NCI-H2029 (cell line): ENCODE data around the gene IQUB.
"Not testable (repeated sequence)": the region's sequence is repeated elsewhere in the genome, so short reads cannot be mapped to it uniquely, and the experiment has no call there.

Experiments
- DNase-seq: peaks from one replicate; lab custom pipeline; 2025; lab: John Stamatoyannopoulos, UW

Gene IQUB

DNA sequence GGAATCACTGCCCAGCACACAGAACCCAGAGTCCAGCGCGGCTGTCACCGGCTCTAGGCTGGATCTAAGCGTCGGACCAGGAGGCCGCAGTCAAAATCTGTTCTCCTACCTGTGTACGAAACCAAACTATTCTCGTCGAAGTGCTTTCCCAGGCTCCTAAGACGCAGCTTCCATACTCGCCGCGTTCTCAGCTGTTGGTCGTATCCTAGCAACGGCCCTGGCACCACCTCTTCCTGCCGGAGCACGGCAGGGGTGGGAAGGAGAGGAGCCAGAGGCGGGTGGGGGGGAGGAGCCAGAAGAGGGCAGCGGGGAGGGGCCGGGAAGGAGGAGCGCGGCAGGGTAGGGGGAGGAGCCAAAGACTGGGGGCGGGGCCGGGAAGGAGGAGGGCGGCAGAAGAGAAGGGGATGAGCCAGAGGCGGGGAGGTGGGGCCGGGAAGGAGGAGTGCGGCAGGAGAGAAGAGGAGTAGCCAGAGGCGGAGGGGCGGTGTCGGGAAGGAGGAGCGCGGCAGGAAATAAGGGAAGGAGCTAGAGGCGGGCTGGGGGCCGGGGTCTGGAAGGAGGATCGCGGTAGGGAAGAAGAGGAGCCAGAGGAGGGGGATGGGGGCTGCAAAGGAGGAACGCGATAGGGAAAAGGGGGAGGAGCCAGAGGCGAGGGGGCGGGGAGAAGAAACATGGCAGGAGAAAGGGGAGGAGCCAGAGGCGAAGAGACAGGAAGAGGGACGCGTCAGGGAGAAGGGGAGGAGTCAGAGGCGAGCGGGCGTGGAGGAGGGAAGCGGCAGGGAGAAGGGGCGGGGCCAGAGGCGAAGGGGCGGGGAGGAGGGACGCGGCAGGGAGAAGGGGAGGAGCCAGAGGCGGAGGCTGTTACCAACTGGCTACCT, at the start of gene IQUB:
Gene IQUB, minus strand, starts transcription at position 213 of the 878 bp plus-strand sequence. CDS start 22,255 bp downstream, outside the sequence.
- DNase-seq: peak; percentile 98

DNA sequence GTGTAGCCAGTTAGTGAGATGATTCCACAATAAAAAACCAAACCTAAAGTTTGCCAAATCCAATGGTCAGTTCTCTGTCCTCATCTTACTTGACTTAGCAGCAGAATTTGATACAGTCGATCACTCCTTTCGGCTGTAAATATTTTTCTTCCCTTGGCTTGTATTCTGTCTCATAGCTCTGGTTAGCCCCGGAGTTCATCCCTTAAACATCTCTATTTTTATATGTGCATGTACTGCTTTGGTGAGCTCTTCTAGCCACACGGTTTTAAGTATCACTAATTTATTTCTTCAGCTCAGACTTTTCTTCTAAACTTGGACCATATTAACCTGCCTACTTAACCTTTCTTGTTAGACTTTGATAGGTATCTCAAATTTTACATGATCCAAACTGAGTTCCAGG, 49.4 kb upstream of the IQUB start:
- DNase-seq: no peak

DNA sequence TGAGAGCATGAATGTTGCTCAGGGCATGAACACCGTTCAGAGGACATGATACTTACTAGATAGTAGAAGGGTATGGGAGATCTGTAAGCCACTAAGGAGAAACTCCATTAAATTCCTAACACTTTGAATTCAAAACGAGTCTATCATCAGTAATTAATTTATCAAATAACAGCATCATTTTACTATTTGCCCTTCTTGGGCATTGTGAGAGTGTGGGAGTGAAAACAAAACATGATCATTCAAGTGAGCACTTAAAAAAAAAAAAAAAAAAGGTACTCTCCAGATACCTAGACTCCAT, 46.7 kb upstream of the IQUB start:
- DNase-seq: no peak

DNA sequence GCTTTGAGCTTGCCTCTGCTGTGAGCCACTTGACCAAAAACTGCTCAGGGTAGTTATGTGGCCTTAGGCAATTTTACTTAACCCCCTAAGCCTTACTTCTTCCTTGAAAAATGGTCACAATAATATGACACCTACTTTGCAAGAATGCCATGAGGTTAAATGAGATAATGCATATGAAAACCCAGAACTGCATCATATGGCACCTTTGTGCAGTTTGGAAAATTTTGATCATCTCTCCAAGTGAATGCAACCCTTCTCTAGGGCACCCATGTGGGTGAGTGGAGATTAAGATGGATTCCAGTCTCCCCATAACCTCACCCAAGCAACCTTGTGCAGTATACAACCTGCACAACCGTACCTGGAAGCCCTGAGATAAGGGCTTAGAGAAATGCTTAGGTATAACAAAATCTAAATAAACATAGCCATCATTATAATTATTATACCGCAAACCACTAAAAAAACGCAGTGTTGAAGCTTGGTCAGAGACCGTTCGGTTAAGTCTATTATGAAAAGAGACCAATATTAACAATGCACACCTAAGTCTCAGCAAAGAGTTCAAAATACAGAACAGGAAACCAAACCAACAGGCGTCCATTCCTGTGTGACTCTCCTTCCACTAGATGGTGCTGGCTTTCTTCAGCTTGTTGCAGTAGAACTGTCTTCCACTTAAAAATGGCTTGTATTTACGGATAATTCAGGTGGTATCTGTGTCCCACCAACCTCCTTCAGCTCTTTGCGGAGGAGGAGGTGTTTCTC, 46.2 kb upstream of the IQUB start:
- peak; percentile 6 for DNase-seq

DNA sequence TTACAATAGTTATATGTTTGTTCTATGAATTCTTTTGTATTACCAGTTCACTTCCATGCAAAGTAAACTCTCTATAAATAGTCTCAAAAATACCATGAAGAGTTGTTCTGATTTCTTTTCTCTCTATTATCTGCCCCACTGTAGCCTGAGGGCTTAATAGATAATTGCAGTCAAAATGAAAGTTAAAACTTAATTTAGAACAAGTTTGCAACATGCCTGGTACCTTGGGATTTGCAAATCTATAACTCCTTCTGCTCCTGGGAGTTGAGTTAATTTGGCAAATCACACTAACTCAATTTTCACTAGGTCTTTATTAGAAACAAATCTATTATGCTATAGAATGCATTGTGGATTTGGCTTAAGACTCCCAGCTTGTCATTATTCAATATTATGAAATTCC, 45.0 kb upstream of the IQUB start:
- no peak for DNase-seq

DNA sequence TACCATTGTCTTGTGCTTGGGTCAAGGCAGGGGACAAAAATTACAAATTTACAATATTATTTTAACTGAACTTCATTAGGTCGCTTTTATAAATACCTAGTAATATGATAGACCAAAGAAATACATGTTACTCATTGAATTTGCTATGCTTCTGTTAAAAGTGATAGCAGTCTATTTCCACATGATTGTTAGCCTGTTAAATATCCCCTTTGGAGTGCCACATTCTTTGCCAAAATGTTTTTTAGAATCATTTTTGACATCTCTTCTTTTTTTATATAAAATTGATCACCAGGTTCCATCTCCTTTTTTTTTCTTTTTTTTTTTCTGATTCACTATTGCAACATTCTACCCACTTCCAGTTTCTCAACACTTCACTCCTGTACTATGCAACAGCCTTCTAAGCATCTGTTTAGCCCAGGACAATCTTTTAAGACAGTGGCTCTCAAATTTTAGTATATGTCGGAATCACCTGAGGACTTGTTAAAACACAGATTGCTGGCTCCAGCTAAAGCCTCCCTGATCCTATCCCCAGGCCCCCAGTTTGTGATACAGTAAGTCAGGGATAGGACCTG, 39.6 kb upstream of the IQUB start:
- DNase-seq: no peak

DNA sequence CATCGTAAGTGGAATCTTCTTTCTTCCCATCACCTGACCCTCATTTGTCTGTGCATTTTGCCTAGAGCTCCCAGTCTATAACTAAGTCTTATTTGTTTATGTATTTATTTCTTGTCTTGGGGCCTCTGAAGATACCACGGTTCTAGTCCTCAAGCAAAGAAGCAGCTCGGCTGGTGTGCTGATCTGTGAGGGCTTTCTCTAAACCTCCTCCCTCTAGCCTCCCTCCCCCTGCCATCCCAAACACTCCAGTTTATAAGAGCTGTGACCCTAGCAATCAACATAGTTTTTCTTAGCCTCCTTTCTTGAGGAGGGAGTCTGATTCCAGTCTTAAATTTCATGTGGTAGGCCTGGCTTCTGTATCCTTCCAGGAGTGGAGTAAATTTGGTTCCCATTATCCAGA, 38.9 kb upstream of the IQUB start:
- no peak for DNase-seq

DNA sequence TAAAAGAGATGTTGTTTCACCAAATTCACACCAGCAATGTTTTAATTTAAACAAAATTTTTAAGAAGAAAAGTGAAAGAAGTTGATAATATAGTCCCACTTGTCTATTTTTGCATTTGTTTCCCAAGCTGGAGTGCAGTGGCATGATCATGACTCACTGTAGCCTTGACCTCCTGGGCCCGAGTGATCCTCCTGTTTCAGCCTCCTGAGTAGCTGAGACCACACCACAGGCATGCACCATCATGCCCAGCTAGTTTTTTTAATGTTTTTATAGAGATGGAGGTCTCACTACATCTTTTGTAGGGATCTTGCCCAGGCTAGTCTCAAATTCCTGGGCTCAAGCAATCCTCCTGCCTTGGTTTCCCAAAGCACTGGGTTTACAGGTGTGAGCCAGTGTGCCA, 37.3 kb upstream of the IQUB start:
- no peak for DNase-seq

DNA sequence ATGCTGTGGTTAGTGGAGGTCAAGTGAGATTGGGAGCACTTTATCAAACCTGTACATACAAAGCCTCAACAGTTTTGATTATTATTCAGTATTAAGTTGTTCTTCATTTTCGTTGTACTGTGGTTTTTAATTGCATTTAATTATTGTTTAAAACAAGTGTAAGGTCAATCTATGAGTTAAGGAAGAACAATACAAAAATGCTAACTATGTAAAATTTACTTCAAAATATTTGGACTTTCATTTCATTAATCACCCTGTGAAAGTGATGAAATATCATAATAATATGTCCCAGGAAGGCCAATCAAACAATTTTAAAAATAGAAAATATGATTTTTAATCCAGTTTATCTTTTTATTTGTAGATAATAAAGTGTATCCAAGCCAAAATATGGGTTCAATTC, 36.8 kb upstream of the IQUB start:
- no peak for DNase-seq

DNA sequence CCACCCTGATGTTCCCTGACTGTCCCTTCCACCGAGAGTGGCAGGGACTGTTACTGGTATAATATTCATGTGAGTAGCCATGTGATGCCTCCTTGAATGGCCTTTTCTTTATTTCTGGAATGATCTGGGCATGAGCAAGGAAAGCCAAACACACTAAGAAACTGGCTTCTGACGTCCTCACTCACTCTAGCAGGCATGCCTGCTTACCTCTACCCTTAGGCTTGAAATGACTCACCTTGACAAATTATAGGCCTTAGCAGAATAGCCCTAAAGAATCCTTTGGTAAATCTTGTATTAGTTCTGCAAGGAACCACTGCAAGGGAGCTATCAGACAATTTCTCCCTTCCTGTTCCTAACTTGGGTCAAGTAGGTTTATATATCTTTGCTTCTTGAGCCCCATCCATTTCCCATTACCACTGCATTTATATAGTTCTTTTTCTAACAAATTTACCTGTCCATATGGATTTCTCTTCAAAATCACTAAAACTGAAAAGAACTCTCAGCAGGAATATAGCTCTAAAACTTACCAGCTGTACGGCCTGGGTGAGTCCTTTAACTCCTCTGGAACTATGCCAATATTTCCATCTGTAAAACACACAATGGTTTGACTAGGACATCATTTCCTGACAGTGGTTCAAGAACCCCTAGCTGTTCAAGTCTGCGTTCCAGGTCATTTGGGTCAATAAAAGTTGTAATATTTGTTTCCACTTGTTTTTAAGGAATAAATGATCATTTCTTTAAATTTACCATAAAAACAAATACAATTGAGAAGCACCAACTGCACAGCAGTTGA, 36.2 kb upstream of the IQUB start:
- peak; percentile 2 for DNase-seq

DNA sequence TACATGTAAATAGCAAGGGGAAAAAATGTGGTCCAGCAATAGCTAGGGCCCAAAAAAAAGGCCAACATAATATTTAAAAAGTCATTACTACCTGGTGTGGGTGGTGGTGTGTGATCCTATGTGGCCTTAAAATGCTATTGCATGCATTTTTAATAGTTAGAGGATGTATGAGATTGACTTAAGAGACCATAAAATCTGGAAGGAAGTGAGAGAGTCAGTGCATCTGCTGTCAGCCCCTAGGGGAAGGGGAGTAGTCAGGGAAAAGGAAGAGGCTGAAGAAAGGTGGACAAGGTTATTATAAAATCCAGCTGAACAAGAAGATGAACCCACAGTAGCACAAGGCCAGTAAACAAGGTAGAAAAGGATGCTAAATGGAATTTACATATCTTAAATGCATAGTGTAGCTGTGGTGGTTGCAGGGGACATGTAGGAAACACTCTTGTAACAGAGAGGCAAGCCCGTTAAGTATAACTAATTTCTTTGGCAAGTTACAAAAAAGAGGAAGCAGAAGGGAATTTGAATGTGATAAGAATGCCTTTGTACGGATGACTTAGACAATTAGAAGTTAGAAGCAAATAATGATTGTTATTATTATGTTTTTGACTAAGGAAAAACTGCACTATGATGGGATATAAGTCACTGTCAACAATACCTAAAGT, 35.1 kb upstream of the IQUB start:
- no peak for DNase-seq

DNA sequence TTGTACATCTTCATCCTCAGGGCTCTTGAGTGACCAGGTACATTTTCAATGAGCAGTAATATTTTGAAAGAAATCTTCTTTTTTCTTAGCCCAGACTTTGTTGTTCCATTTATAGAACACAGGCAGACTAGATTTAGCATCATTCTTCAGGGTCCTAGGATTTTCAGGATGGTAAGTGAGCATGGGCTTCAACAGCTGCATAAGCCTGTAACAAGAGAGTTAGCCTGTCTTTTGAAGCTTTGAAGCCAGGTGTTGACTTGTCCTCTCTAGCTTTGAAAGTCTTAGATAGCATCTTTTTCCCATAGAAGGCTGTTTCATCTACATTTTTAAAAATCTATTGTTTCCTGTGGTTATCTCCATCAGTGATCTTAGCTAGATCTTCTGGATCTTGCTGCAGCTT, 27.7 kb upstream of the IQUB start:
- DNase-seq: no peak

DNA sequence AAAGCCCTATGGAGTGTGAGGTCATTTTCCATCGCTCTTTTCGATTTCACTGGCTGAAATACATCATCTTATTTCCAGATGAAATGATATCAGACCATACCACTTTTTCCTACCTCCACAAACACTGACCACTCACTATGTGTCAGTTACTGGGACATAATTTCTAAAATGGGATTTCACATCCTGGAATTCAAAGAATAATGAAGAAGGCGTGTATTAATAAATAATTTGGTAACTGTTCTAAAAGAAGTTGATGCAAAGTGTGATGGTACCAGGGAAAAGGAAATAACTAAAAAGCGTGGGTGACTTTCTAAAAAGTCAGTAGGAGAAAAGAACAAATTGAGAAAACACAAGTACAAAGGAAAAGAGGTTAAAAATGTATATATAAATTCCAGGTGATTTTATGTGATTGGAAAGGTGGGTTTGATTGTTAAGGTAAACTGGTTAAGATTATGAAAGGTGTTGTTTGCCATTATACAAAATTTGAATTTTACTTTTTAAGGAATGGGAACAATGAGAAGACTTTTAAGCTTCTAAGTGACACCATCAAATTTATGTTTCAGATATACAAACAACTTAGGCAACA, 24.0 kb upstream of the IQUB start:
- no peak for DNase-seq

DNA sequence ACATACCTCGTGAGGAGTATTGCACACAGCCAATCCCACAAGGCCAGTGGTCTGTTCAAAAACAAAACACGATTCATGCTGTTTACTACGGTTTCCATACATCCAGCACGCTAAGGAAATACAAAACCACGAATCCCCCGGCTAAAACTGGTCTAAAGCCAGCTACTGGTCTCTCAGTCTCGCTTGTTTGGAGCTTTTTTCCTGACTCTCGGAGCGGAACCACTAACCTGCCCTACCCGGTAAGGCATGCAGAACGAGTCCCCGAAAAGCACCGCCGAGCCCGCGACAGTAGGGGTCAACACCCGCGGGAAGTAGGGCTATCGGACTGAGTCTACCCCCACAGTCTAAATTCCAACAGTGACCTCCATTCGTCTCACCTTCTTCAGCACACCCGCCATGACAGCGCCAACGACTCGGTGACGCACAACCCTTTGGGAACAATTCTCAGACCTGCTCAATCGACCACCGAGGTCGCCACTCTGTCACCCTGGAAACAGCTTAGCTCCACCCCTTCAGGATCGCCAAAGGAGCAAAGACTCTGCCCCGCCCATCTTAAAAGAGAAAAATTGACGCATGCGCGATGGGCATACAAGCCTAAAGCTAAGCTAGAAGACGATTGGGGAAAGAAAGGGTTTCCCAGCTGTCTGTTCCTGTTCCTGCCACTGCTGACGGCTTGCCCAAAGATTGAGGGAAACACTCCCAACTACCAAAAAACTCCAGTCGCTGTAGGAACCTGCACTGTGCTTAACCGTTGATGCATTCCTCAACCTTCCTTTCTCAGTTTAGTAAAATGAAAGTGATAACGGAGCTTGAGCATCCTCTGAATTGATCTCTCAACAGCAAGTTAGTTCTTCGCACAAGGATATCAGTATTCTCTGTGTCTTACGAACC, 23.2 kb upstream of the IQUB start, which contains the start of gene NDUFA5:
Gene NDUFA5, minus strand, starts transcription at position 421 of the 891 bp plus-strand sequence. Its CDS starts 23 bp downstream, at position 398.
- DNase-seq: peak; percentile 98

DNA sequence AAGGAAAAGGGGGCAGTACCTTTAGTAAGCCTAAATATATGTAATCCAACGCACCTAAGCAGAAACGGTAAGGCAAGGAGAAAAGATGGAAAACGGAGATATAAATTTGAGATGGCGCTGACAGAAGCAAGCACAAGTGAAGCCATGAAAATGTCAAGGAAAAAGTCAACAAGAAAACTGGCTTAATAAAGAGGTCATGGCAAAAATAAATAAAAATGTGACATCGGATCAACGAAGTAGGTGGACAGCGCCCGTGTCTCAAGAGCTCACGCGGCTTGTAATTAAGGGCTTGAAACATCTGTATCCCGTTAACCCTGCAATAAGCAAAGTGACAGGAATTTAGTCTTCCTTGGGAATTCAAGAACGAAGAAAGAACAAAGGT, 22.6 kb upstream of the IQUB start:
- no peak for DNase-seq

DNA sequence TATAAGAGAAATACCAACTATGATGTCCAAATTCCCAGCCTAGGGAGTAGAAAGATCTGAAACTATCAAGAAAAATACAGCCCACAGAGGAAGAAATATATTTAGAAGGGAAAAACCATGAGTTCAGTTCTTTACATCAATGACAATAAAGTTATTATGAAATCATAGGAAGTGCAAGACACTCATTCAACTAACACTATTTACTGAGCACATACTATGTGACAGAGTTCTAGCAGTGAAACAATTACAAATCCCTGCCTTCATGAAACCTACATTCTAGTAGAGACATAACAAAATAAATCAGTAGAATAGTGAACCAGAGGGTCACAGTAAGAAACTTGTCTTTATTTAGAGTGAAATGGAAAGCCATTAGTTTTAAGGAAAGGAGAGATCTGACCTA, 21.1 kb upstream of the IQUB start:
- no peak for DNase-seq

DNA sequence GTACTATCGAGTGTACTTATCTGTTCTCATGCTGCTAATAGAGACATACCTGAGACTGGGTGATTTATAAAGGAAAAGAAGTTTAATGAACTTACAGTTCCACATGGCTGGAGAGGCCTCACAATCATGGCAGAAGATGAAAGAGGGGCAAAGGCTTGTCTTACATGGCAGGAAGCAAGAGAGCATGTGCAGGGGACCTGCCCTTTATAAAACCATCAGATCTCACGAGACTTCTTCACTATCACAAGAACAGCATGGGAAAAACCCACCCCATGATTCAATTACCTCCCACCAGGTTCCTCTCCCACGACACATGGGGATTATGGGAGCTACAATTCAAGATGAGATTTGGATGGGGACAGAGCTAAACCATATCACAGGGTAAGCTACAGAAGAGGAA, 18.8 kb upstream of the IQUB start:
- DNase-seq: no peak

DNA sequence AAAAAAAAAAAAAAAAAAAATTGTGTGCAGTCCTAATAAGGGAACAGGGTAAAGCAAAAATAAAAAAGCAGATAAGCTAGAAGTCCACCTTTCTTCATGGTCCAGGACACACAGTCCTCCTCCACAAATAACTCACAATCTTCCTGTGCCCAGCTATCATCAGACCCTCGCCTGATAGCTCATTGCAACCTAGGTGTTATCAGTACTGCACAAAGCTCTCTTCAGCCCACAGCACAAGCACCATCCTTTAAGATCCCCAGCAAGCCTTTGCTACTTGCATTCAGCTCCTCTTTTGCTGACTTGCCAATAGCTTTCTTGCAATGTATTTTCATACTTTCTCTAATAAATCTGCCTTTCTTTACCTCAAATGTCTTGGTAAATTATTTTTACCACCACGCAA, 18.2 kb upstream of the IQUB start:
- DNase-seq: no peak

DNA sequence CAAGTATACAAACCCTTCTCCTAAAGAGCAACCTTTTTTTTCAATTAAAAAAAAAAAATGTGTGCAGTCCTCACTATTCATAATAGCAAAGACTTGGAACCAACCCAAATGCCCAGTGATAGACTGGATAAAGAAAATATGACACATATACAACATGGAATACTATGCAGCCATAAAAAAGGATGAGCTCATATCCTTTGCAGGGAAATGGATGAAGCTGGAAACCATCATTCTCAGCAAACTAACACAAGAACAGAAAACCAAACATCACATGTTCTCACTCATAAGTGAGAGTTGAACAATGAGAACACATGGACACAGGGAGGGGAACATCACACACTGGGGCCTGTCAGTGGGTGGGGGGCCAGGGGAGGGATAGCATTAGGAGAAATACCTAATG, 17.7 kb upstream of the IQUB start:
- DNase-seq: not testable (repeated sequence)

DNA sequence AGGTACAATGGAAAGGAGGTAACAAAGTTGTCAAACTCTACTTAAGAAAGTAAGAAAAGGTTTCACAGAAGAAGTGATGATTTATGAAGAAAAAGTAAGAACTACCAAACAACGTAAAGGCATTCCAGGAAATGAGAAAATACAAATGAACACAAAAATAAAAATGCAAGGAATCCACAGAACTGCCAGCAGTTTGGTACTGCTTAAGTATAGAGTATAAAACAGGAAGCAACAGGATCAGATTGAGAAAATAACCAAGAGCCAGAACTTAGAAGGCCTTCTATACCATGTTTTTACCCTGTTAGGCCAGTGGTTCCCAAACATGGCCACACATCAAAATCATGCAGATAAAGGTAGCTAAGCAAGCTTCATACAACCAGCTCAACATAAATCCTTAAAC, 14.0 kb upstream of the IQUB start:
- no peak for DNase-seq
